GM19324 (cell line): ENCODE data around the gene CBLN3.
"Not testable (repeated sequence)": the region's sequence is repeated elsewhere in the genome, so short reads cannot be mapped to it uniquely, and the experiment has no call there.

Experiments
- ATAC-seq: cut with Tn5 transposase; IDR thresholded peaks from one replicate; pipeline ENCODE4 v1.9.1; 2021; ENCODE audit warnings: mild to moderate bottlenecking, moderate library complexity; ENCODE audit not compliant: unreplicated experiment, low FRiP score

CBLN3 gene

DNA sequence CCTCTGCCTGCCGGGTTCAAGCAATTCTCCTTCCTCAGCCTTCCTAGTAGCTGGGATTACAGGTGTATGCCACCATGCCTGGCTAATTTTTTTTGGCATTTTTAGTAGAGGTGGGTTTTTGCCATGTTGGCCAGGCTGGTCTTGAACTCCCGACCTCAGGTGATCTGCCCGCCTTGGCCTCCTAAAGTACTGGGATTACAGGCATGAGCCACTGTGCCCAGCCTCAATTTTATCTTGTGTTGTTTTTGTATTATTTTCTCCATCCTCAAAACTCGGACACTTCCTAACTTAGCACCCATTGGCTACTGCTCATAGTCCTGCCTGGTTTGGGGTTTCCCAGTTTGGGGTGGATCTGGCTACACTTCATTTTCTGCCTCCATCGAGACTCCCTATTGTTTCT lies 41.9 kb downstream of the CBLN3 start:
- not testable (repeated sequence) for ATAC-seq

DNA sequence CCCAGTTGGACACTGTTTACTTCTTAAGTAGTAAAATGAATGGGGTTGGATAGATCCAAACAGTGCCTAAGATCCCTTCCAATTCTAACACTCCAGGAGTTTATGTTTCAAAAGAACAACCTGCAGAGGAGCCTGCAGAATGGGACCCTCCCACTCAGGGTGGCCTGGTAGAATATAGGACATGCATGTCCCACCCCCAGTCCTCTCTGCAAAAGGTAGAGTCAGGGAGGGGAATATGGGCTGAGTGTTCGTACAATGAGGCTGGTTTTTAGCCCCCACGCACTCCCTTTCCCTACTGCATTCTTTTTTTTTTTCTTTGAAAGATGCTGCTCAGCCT lies 42.5 kb downstream of the CBLN3 start:
- ATAC-seq: no peak

DNA sequence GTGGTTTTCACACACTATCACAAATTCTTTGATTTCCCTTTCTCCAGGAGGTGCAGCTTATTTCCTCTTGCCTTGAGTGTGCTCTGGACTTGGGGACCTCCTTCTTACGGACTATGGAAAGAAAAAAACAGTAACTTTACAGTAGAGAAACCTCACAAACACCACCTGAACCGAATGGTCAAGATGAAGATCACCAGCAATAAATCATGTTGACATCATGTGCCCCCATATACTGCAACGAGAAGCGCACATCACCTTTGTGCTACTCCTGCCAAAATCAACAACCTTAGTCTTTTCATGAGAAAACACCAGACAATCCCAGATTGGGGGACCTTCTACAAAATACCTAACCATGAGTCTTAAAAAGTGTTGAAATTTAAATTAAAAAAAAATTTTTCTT lies 43.9 kb downstream of the CBLN3 start:
- no peak for ATAC-seq

- ATAC-seq: no peak
Measured at GRCh38 chr14:24384169-24384568, 45.3 kb downstream of the CBLN3 start.

GRCh38 chr14:24382064-24382371 lies 47.5 kb downstream of the CBLN3 start:
- ATAC-seq: no peak

DNA sequence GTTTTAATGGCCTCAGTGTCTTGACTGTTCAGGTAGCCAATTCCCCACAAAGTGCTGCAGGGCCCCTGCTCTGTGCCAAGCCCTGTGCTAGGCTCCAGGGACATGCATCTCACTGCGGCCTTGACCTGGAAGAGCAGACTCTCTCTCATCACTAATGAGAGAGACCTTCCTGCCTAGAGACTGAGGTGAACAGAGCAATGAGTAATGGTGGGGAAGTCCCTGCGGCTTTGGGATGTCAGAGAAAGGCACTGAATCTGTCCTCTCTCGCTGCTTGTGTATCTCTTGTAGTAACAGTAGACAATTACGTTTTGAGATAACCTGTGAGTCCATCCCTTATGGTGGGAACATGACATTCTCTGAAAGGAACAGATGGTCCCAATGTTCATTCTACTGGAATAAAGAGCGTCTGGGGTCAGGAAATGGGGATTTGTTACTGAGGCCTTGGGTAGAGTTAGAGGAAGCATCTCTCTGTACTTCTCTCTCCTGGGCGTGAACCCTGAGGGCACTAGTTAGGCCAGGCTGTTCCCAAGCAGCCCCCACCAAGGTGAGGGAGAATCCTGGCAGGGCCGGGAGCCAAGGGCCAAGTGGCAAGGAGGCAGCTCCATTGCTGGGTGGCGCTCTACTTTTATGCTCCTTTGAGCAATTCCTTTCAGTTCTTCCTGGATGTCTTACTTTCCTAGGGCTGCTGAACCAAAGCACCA lies 48.0 kb downstream of the CBLN3 start:
- no peak for ATAC-seq

DNA sequence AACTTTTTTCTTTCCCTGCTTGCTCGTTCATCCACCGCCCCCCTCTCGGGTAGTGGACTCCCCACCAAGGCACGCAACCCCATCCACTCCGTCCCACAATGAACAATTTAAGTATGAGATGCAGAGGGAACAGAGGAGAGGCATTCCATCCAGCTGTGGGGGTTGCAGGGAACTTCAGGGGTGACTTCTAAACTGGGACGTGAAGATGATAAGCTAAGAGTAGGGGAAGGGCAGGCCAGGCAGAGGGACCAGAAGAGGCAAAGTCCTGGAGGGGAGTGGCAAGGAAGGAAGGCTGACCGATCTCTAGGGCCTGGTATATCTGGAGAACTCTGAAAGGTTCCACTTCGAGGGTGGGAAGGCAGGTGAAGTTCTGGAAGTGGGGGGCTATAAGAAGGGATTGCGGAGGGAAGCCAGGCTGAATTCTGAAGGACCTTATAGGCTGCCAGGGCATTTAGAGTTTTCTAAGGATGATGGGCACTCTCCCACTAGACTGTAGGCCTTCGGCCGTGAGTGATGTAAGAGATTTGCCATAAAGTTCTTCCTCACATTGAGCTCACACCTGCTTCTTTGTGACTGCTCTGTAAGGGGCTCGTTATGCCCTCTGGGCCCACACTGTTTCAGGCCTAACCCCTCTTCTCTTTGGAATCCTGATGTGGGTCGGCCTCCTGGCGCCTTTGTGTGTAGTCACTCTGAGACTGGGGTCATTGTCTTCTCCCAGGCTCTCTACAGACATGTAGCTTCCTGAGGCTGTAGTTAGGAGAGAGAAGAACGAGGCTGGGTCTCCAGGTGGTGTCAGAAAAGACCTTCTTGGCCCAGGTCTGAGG lies 49.3 kb downstream of the CBLN3 start:
- no peak for ATAC-seq

DNA sequence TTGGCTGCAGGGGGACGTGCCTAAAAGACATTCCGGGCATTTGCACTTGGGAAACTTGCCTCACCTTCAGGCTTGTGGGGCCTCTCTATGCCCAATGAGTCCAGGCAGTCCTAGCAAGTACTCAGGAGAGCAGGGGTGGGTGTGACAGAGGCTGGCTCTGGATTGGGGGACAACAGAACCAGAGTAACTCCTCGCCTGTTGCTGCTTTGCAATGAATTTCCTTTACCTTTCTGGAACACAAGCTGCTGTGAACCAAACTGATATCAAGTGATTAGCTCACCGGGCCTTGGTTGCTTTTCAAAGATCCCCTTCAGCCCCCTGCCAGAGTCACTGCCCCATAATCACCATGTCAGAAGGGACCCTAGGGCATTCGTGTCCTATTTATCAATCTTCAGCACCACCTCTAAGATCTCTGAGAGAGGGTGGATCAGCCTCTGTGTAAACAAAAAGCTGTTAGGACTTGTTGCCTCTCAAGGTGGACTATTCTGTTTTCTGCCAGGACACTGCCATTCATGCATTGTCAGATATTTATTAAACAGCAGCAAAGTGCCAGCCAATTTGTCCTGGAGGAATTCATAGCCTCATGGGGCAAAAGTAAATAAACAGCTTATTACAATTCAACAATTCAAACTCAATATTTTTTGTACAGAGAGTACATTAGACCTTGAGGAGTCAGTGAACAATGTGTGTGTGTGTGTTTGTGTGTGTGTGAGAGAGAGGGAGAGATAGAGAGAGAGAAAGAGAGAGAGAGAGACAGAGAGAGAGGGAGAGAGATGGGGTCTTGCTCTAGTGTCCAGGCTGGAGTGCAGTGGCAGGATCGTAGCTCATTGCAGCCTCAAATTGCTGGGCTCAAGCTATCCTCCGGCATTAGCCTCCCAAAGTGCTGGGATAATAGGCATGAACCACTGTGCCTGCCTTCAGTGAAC lies 50.2 kb downstream of the CBLN3 start:
- no peak for ATAC-seq

DNA sequence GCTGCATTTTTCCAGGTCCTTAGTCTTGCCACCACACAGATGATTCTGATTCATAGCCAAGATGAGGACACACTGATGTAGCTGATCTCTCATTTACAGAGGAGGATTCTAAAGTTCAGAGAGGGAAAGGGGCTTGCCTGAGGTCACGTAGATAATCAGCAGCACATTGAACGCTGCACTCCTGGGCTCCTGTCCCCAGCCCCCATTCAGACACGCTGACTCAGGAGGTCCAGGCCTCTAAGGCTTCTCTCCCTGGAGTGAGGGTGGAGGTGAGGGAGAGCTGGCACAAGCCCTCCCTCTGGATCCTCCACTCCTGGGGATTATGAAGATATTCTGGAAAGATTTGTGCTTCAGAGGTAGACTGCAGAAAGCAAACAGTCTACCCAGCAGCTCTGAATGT lies 51.1 kb downstream of the CBLN3 start:
- no peak for ATAC-seq

DNA sequence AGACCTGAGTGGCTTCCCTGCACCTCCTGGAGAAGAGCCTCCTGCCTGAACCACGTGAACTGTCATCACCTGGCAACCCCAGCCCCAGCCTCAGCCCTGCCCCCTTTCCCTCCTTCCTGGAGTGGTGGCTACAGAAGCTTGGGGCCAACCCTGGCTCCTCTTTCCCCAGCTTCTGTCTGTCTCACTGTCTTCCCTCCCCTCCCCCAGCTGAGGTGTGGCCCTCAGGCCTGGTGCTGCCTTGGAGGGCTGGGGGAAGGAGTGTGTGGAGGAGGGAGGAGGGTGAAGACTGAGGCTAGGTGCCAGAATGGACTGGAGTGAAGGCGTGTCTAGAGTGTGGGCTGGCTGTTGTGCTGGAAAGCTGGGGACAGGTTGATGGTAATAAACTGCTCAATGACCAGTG lies 51.8 kb downstream of the CBLN3 start:
- ATAC-seq: no peak

GRCh38 chr14:24377126-24377525 lies 52.3 kb downstream of the CBLN3 start:
- no peak for ATAC-seq
